Bronchial epithelial cell (primary cell): ENCODE data around the gene CCDC192. TPM values are rescaled to one million over a fixed set of nuclear protein-coding genes. Genes with fewer than 3 reads are reported as not detected.
"Not testable (repeated sequence)": the region's sequence is repeated elsewhere in the genome, so short reads cannot be mapped to it uniquely, and the experiment has no call there.

ENCODE experiments used
- DNase-seq: peaks from one replicate; pipeline ENCODE4 v3.0.0-alpha.2; 2010; ENCODE audit warnings: low read depth
- FAIRE-seq: peaks from 2 replicates; lab custom pipeline; 2011; peaks lifted over from hg19 to GRCh38; lab: Jason Lieb, UNC
- H3K27me3 ChIP-seq: 2 replicates; pipeline ENCODE4 v1.5.1; 2011; ENCODE audit warnings: low read length; ENCODE audit not compliant: control insufficient read depth, insufficient read depth
- H3K36me3 ChIP-seq: 2 replicates; pipeline ENCODE4 v1.5.1; 2011; ENCODE audit warnings: low read length; ENCODE audit not compliant: control insufficient read depth, insufficient read depth
- H3K4me3 ChIP-seq: 2 replicates; pipeline ENCODE4 v1.5.1; 2011; ENCODE audit warnings: mild to moderate bottlenecking, low read depth, low read length, control low read depth
- CTCF ChIP-seq: IDR thresholded peaks from 2 replicates; pipeline ENCODE4 v1.5.1; 2011; ENCODE audit warnings: mild to moderate bottlenecking, moderate library complexity, low read length, control low read depth, inconsistent platforms; ENCODE audit not compliant: insufficient read depth, severe bottlenecking
- total RNA-seq: library from RNA; depleted of rRNA; stranded (reverse); fragments of >200 nt; gene quantifications from 2 replicates; pipeline ENCODE4 v1.2.1, GENCODE V29; 2014

CCDC192 gene
- total RNA-seq, 1 donor from 2014 or later, result not detected

- no peaks in the 10 kb centered on the region for H3K36me3 ChIP-seq
- no peak for FAIRE-seq
- no peaks in the 10 kb centered on the region for H3K27me3 ChIP-seq
- no peak overlapping the region for H3K4me3 ChIP-seq
- DNase-seq, result no peak
- no peak for TF ChIP-seq CTCF
Observed at GRCh38 chr5:127666043-127666716, 37.0 kb upstream of the CCDC192 start.

- FAIRE-seq (no peak), DNase-seq (no peak)
- Histone ChIP-seq H3K36me3 (no peaks in the 10 kb centered on the region), H3K27me3 (no peaks in the 10 kb centered on the region), H3K4me3 (no peak overlapping the region)
- TF ChIP-seq CTCF, result no peak
Observed at GRCh38 chr5:127667926-127668325, 35.3 kb upstream of the CCDC192 start.

GRCh38 chr5:127671218-127671617 is 32.0 kb upstream of the CCDC192 start:
- Histone ChIP-seq H3K27me3 (no peaks in the 10 kb centered on the region), H3K4me3 (no peak overlapping the region), H3K36me3 (no peaks in the 10 kb centered on the region)
- FAIRE-seq (no peak), DNase-seq (no peak)
- no peak for TF ChIP-seq CTCF

- H3K27me3 ChIP-seq, result no peaks in the 10 kb centered on the region
- H3K36me3 ChIP-seq, result no peaks in the 10 kb centered on the region
- FAIRE-seq, result no peak
- TF ChIP-seq CTCF, result no peak
- DNase-seq, result peak; percentile 6
- no peak overlapping the region for H3K4me3 ChIP-seq
Observed at GRCh38 chr5:127673117-127673800, 29.9 kb upstream of the CCDC192 start.

- H3K27me3 ChIP-seq, H3K36me3 ChIP-seq, DNase-seq, FAIRE-seq, H3K4me3 ChIP-seq: not testable (repeated sequence)
Observed at GRCh38 chr5:127676951-127677350, 26.2 kb upstream of the CCDC192 start.

GRCh38 chr5:127679691-127680330 is 23.4 kb upstream of the CCDC192 start:
- H3K27me3 ChIP-seq, H3K36me3 ChIP-seq, FAIRE-seq, H3K4me3 ChIP-seq: not testable (repeated sequence)
- peak; percentile 67 for DNase-seq
